HepG2 (cell line): ENCODE data around the gene MMS19.

Source experiments
- MXD4 ChIP-seq: IDR thresholded peaks from 2 replicates; pipeline ENCODE4 v1.6.1; 2016; ENCODE audit warnings: mild to moderate bottlenecking, missing biosample characterization, missing genetic modification reagents
- ZNF232 ChIP-seq: sonication (generic); formaldehyde crosslinking; IDR thresholded peaks from 2 replicates; pipeline ENCODE4 v1.4.0; 2020; ENCODE audit warnings: missing genetic modification reagents, borderline replicate concordance

- TF ChIP-seq MXD4 (CRISPR knock-in tag) (no peak), ZNF232 (CRISPR knock-in tag) (no peak)
These were observed 42.7 kb upstream of the MMS19 start for GRCh38 chr10:97540669-97541500.
